Measurements from ENCODE around the gene CORO1A.
"Not testable (repeated sequence)": the region's sequence is repeated elsewhere in the genome, so short reads cannot be mapped to it uniquely, and the experiment has no call there.

- TF ChIP-seq CTCF, EZH2phosphoT487 (IDR thresholded peaks at IDR 0.05; ENCODE audit: low read length): not testable (repeated sequence)
Observed at GRCh38 chr16:30197001-30197400, 13.6 kb downstream of the CORO1A start.

All from MM.1S (cell line).